GM10847 (cell line): ENCODE measurements around the gene CISD1.

Experiments
- POLR2A ChIP-seq: IDR thresholded peaks from 2 replicates; pipeline ENCODE4 v1.6.1; 2011; ENCODE audit not compliant: insufficient read length; ENCODE audit errors: extremely low read depth

The CISD1 gene

DNA sequence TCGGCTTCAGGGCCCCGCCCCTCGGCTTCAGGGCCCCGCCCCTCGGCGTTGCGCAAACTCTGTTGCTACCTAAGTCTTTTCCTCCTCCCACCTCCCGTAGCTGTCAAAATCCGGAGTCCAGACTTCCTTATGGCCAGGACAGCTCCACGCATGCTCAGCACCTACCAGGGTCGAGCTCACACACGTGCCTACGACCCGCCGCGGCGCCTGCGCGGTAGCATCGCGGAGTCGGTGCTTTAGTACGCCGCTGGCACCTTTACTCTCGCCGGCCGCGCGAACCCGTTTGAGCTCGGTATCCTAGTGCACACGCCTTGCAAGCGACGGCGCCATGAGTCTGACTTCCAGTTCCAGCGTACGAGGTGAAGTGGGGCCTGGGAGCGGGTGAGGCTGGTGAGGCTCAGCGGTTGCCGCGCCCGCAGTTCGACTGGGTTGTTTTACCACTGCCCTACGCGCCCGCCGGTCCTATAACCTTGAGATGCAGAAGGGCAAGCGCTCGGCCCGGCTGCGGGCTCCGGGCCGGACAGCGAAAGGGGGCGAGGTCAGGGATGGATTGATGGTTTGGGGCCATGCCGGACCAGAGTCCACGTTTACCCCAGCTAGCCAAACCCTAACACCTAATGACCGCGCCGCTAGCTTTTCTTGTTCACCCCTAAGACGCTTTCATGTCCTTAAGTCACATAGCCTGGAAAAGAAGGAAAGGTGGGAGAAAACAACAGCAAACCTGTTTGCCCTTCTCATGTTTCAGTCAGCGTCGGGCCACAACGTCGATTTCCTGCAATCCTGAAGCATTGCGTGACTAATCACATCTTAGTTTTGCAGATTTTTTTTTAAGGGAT, at the start of gene CISD1:
Gene CISD1, plus strand, starts transcription at position 217 of the 836 bp plus-strand sequence. Its CDS starts 112 bp downstream, at position 329.
- peak; percentile 84 for TF ChIP-seq POLR2A

DNA sequence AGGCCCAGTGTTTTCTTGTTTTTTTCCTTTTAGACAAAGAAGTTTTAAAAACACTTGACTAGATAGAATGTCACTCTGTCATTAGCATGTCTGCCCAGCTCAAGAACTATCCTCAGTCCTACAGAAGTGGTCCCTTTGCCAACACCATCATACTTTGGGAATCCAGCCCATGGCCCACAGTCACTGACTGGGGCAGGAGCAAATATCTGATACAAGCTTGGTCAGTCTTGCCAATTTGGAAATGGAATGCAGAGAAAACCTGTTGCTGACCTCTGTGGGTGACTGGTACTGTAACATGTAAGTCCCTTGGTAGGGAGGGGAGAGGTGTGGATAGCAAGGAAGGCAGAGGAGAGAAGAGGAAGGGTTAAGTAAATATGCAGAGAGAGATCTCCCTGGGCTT, 49.1 kb upstream of the CISD1 start:
- TF ChIP-seq POLR2A: no peak

DNA sequence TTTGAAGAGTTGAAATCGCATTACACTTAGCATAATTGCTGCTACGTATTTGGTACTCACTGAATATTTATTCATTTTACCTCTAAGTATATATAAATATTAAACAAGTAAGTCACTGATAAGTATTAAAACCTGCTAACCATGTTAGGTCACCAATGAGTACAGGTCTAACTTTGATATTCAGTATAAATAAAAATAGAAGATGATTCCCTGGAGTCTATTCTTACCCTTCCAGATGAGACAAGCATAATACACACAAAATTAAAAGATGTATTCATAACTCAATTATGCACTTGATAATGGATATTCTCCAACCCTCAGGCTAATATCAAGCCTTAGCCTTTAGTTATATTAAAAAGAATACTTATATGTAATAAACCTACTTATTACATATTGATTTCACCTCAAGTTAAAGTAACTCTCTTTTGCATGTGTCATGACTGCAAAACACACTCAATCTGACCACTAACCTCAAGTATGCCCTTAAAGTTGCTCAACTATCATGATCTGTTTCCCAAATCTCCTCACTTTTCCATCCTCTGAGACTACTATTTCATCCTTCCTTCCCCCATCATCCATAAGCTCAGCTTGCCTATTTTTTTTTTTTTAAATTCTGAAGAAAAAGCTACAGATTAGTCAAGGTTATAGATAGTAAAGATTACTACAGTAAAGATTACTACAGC, 48.1 kb upstream of the CISD1 start:
- TF ChIP-seq POLR2A: no peak

DNA sequence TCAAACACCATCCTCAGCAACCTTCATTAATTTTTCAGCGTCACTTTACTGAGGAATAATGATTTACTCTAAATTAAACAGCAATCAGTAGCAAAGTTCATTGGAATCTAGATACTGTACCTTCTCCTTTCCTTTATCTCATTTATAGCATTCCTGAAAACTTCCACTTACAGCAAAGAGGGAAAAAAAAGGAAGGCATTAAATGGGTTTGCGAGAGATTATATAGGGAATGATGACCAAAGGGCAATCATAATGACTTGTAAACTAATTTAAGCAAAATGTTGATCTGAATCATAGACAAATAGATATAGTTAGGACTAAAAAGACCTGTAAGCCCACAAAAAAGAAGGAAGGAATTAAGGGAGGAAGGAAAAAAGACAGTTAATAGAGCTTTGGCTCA, 43.3 kb upstream of the CISD1 start:
- TF ChIP-seq POLR2A: no peak

DNA sequence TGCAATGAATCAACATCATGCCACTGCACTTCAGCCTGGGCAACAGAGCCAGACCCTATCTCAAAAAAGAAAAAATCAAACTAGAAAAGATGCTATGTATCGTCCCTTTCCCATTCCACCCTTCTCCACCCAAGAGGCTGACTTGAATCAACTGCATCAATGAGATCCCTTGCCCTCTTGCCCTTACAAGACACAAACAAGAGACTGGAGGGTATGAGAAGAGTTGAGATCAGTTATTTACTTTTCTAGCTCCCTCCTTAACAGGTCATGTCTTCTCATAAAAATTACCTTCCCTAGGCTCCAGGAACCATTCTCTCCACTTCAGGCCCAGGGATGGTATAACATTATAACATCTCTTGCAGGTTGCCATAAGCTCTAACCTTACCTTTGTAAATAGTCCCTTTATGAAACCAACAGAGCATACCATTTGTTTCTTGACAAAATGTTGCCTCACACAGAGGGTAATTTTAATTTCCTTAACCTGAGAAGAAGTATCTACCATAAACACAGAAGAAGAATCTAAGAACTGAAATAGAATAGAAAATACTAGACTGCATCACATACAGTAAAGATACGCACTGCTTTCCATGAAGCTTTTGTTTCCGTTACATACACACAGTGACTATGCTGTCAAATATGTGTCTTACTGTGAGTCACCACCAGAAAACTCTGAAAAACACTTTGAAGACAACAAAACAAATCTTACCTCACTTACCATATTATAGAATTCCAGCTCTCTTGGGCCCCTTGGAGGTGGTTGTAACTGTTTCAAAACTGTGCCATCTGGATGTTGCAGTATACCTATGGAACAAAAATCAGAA, 31.7 kb upstream of the CISD1 start:
- TF ChIP-seq POLR2A: no peak

DNA sequence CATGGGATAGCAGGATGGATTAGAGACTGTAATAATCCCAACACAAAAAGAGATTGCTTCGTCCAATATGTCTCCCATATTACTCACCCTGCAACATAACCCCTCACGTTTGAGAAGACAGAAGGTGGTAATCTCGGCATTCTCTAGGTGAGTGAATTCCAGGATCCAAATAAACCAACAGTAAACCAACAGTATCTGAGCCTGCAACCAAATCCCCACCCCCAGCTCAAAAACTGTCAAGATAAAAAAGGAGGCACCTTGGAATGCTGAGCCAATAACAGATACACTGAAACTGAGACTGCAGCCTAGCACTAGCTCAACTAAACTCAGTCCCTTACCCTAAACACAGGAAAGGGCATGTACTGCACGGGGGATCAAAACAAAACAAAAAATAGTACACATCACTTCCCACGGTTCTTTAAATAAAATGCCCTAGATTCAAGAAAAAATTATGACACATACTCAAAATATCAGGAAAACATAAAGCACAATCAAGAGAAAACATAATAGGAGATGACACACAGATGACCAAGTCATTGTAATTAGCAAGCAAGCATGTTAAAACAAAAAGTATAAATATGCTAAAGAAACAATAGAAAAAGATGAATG, 29.3 kb upstream of the CISD1 start:
- TF ChIP-seq POLR2A: no peak

DNA sequence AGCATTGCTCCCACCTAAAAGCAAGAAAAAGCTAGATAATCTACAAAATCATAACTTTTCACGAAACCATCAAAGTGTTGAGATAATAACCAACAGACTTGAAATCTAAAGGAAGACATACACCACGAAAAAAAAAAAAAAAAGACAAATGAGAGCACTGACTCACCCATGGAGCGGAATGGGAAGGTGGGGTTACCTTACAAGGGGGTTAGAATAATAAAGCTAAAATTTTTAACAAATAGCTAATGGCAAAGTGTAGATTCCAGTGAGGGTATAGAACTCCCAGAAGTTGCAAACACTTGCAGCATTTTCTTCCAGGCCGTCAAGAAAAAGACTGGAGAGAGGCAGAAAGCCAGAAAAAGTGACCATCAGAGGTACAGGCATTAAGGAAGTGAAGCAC, 28.4 kb upstream of the CISD1 start:
- TF ChIP-seq POLR2A: no peak

DNA sequence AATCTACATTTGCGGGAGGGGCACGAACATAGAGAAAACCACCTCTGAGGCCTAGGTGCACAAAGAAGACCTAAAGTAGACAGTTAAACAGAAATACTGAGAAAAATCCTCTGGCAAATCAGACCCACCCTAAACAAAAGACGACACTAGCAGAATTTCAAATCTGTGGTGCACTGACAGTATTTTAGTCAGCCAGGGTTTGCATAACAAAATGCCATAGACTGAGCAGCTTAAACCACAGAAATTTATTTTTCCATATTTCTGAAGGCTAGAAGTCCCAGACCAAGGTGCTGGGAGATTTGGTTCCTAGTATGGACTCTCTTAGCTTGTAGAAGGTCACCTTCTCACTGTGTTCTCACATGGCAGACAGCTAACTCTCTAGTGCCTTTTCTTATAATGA, 27.6 kb upstream of the CISD1 start:
- TF ChIP-seq POLR2A: no peak

DNA sequence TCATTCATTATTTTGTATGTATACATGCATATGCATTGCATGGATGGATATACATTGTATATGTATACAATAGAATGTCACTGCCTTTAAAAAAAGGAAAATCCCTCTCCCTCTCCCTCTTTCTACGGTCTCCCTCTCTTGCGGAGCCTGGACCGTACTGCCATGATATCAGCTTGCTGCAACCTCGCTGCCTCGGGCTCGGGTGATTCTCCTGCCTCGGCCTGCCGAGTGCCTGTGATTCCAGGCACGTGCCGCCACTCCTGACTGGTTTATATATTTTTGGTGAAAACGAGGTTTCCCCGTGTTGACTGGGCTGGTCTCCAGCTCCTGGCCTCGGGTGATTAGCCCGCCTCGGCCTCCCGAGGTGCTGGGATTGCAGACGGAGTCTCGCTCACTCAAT, 25.7 kb upstream of the CISD1 start:
- no peak for TF ChIP-seq POLR2A

DNA sequence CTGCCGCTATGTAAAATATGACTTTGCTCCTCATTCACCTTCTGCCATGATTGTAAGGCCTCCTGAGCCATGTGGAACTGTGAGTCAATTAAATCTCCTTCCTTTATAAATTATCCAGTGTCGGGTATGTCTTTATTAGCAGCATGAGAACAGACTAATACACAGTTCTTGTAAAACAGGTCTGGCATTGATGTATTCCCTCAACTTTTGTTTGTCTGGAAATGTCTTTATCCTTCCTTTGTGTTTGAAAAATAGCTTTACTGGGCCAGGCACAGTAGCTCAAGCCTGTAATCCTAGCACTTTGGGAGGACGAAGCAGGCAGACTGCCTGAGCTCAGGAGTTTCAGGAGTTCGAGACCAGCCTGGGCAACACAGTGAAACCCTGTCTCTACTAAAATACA, 15.8 kb upstream of the CISD1 start:
- TF ChIP-seq POLR2A: no peak

DNA sequence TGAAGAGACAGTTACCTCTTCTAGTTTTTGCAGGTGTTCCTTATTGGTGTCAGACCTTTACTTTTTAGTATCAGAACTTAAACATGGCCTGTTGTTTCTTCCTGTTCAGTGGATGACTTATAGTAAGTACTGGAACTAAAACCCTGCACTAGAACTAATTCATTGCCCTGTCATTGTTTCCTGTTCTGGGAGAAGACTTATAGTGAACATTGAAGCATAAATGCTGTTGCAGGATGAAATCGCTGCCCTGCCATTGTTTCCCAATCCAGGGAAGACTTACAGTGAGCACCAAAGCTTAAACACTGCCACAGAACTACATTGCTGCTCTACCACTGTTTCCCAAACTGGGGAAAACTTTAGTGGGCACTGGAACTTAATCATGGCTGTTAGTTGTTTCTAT, 14.3 kb upstream of the CISD1 start:
- no peak for TF ChIP-seq POLR2A

DNA sequence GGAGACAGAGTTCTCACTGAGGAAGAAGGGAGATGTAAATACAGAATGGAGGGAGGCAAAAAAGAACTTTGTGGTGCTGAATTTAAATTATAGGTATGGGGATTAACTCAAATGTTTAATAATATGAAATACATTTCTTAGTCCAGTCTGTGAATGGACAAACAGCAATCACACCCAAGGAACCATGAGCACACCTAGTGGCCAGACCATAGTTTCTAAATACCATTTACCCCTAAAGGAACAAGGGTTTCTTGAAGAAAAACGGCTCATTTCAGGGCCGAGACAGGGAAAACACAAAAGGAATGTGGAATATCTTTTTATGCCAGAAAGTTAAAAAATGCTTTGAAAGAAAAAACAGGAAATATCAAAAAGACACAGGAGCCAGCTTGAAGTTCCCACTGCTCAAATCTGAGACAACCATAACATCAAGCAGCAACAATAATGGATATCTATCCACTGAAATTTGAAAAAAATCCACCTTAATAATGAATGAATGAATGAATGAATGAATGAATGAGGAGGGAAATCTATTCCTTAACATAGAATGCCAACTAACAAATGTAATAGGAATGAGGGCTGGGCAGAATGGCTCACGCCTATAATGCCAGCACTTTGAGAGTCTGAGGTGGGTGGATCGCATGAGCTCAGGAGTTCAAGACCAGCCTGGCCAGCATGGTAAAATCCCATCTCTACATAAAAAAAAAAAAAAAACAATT, 9.8 kb upstream of the CISD1 start:
- TF ChIP-seq POLR2A: no peak

DNA sequence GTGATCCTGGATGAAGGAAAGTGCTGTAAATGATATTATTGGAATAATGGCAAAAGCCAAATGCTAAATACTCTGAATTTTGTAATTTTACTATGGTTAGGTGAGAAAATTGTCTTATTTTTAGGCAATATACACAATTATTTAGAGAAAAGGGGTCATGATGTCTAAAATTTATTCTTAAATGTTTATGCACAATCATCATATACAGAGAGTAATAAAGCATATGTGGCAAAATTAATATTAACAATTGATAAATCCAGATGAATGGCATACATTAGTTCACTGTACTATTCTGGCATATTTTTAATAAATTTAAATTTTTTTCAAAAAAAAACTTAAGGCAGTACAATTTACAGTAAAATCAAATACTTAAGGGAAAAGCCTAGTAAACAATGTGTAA, 8.6 kb upstream of the CISD1 start:
- TF ChIP-seq POLR2A: no peak

DNA sequence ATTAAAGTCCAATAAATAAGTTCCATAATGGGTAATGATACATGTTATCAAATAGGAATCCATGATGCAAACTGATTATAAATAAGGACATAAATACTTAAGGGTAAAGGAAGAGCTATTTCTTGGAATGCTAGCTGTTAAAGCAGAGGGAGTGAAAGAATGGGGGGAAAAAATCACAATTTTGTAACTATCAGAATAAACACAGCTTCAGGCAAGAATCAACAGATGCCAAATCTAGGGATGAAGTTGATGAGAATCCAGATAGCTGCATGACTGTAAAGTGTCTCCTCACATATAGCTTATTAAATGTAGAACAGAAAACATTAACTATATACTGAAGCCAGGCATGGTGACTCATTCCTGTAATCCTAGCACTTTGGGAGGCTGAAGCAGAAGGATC, 6.2 kb upstream of the CISD1 start:
- TF ChIP-seq POLR2A: no peak

DNA sequence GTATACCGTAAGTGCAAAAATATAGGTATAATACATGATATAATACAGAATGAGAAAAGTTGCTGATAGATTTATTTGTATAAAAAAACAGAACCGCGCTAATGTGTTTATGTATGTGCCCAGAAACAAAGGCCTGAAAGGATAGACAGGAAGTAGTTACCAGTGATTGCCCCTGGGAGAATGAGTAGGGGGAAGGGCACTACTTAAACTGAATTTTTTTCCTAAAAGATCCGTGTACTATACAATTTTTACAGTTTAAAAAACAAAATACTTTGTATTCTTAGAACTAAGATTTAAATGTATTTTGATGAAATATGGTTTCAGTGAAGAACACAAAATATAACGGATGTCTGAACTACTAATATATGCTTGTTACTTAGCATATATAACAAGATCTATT, 4.2 kb upstream of the CISD1 start:
- TF ChIP-seq POLR2A: no peak
